WTC11 (cell line): ENCODE results near the gene TMTC3. TPM values are rescaled to one million over a fixed set of nuclear protein-coding genes. Genes with fewer than 3 reads are reported as not detected.
"Not testable (repeated sequence)": the region's sequence is repeated elsewhere in the genome, so short reads cannot be mapped to it uniquely, and the experiment has no call there.

Experiments used
- ATAC-seq: fragments of 200-7000 bp; cut with Tn5 transposase; 2 replicates; pipeline ENCODE4 v1.10.0; 2021; ENCODE audit warnings: mild to moderate bottlenecking, moderate library complexity
- CTCF ChIA-PET: fragments of 300-600 bp; sonication (Branson Sonifier 250); formaldehyde crosslinking; loops from one replicate; lab custom pipeline; 2021; ENCODE audit warnings: antibody characterized with exemption; lab: Charles Lee
- POLR2A ChIA-PET: fragments of 350-600 bp; sonication (Branson Sonifier 250); formaldehyde crosslinking; loops from one replicate; lab custom pipeline; 2021; ENCODE audit warnings: antibody characterized with exemption; lab: Charles Lee
- DNase-seq: peaks from one replicate; pipeline ENCODE4 v3.0.0; 2021; ENCODE audit warnings: low spot score
- H3K27ac Mint-ChIP-seq: 2 replicates; pipeline ENCODE4 v1.8.0; 2021; ENCODE audit warnings: mixed read lengths
- H3K27me3 Mint-ChIP-seq: 2 replicates; pipeline ENCODE4 v1.8.0; 2021; ENCODE audit warnings: low read depth, mild to moderate bottlenecking, moderate library complexity, mixed read lengths
- H3K36me3 Mint-ChIP-seq: 2 replicates; pipeline ENCODE4 v1.8.0; 2021; ENCODE audit warnings: mixed read lengths
- H3K4me1 Mint-ChIP-seq: 2 replicates; pipeline ENCODE4 v1.8.0; 2022; ENCODE audit warnings: mixed read lengths
- H3K4me3 Mint-ChIP-seq: 2 replicates; pipeline ENCODE4 v1.8.0; 2021; ENCODE audit warnings: mild to moderate bottlenecking, moderate library complexity, mixed read lengths
- H3K9me3 Mint-ChIP-seq: 2 replicates; pipeline ENCODE4 v1.8.0; 2021; ENCODE audit warnings: mixed read lengths
- CREM ChIP-seq: sonication (generic); formaldehyde crosslinking; IDR thresholded peaks from 2 replicates; pipeline ENCODE4 v1.8.1; 2022; ENCODE audit warnings: mild to moderate bottlenecking, missing genetic modification reagents, moderate library complexity
- GABPB1 ChIP-seq: sonication (generic); formaldehyde crosslinking; IDR thresholded peaks from 2 replicates; pipeline ENCODE4 v1.8.1; 2023; ENCODE audit warnings: mild to moderate bottlenecking, missing genetic modification reagents
- HMGA2 ChIP-seq: fragments of 250-450 bp; sonication (Bioruptor Pico); IDR thresholded peaks from 2 replicates; pipeline ENCODE4 v1.4.0; 2021; ENCODE audit warnings: mild to moderate bottlenecking, moderate library complexity
- NFYB ChIP-seq: sonication (generic); formaldehyde crosslinking; conservative IDR thresholded peaks from 2 replicates; pipeline ENCODE4 v1.8.0; 2022; ENCODE audit warnings: low read depth, missing genetic modification reagents
- NR1H2 ChIP-seq: sonication (generic); formaldehyde crosslinking; IDR thresholded peaks from 2 replicates; pipeline ENCODE4 v1.9.0; 2021; ENCODE audit warnings: mild to moderate bottlenecking, moderate library complexity, missing genetic modification reagents
- PRDM15 ChIP-seq: sonication (generic); formaldehyde crosslinking; IDR thresholded peaks from 2 replicates; pipeline ENCODE4 v1.8.0; 2022; ENCODE audit warnings: missing genetic modification reagents
- PRRX2 ChIP-seq: fragments of 250-450 bp; sonication (Bioruptor Pico); IDR thresholded peaks from 2 replicates; pipeline ENCODE4 v1.8.0; 2021; ENCODE audit warnings: mild to moderate bottlenecking
- SMAD3 ChIP-seq: sonication (generic); formaldehyde crosslinking; IDR thresholded peaks from 2 replicates; pipeline ENCODE4 v1.8.0; 2022; ENCODE audit warnings: missing genetic modification reagents, mild to moderate bottlenecking, borderline replicate concordance
- SMAD4 ChIP-seq: sonication (generic); formaldehyde crosslinking; IDR thresholded peaks from 2 replicates; pipeline ENCODE4 v1.8.0; 2022; ENCODE audit warnings: mild to moderate bottlenecking, missing genetic modification reagents
- ZNF121 ChIP-seq: sonication (generic); formaldehyde crosslinking; IDR thresholded peaks from 2 replicates; pipeline ENCODE4 v1.8.0; 2023; ENCODE audit warnings: missing genetic modification reagents
- ZNF232 ChIP-seq: sonication (generic); formaldehyde crosslinking; IDR thresholded peaks from 2 replicates; pipeline ENCODE4 v1.8.0; 2022; ENCODE audit warnings: mild to moderate bottlenecking, missing genetic modification reagents
- ZNF396 ChIP-seq: fragments of 250-450 bp; sonication (Bioruptor Pico); IDR thresholded peaks from 2 replicates; pipeline ENCODE4 v1.8.0; 2021; ENCODE audit warnings: mild to moderate bottlenecking, moderate library complexity, borderline replicate concordance
- ZNF416 ChIP-seq: fragments of 250-450 bp; sonication (Bioruptor Pico); IDR thresholded peaks from 2 replicates; pipeline ENCODE4 v1.9.0; 2021; ENCODE audit warnings: mild to moderate bottlenecking, inconsistent platforms
- ZNF423 ChIP-seq: fragments of 250-450 bp; sonication (Bioruptor Pico); IDR thresholded peaks from 2 replicates; pipeline ENCODE4 v2.1.2; 2022; ENCODE audit warnings: mild to moderate bottlenecking, moderate library complexity
- ZNF425 ChIP-seq: fragments of 250-450 bp; sonication (Bioruptor Pico); conservative IDR thresholded peaks from 2 replicates; pipeline ENCODE4 v1.9.0; 2021; ENCODE audit warnings: mild to moderate bottlenecking
- total RNA-seq: library from RNA; stranded (reverse); gene quantifications from 3 replicates; pipeline ENCODE4 v1.2.3, GENCODE V29; 2021
- TF ChIP-seq, protein P1 (sequence below): sonication (generic); formaldehyde crosslinking; conservative IDR thresholded peaks from 2 replicates; pipeline ENCODE4 v1.8.1; 2023; ENCODE audit warnings: mild to moderate bottlenecking, low read depth, missing genetic modification reagents, moderate library complexity
- TF ChIP-seq, protein P2 (sequence below): sonication (generic); formaldehyde crosslinking; IDR thresholded peaks from 2 replicates; pipeline ENCODE4 v1.8.0; 2023; ENCODE audit warnings: mild to moderate bottlenecking, missing genetic modification reagents

TMTC3 gene
- total RNA-seq, 1 experiment from 2014 or later: 38.8 TPM

DNA sequence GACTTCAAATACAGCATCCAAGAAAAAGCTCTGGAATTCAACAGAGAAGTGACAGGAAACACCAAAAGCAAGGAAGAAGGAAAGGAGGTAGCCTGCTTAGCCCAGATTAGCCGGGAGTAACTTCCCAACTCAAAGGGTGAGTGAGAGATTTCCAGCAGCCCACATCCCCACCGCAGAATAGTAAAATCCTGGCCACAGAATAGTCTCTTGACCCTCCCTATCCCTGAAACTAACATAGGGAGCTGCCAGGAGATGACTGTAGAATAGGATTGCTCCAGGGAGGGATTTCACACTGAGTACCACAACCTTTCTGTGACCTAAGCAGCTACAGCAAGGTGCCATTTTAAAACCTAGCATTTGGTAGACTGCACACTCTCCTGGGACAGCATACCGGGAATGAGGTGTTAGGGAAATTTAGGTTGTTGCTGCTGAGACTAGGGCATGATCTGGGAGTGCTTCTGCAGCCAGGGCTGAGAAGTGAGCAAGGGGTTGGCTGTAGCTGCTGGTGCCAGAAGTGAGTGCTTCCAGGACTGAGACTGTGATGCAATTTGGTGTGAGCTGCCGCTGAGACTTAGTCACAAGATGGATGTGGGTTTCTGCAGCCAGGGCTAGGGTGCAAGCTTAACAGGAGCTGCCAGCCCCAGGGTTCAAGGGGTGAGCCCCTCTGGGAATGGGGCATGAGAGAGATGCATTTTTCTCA is 66.0 kb downstream of the TMTC3 start (continued):
- TF ChIP-seq, protein P1, sequence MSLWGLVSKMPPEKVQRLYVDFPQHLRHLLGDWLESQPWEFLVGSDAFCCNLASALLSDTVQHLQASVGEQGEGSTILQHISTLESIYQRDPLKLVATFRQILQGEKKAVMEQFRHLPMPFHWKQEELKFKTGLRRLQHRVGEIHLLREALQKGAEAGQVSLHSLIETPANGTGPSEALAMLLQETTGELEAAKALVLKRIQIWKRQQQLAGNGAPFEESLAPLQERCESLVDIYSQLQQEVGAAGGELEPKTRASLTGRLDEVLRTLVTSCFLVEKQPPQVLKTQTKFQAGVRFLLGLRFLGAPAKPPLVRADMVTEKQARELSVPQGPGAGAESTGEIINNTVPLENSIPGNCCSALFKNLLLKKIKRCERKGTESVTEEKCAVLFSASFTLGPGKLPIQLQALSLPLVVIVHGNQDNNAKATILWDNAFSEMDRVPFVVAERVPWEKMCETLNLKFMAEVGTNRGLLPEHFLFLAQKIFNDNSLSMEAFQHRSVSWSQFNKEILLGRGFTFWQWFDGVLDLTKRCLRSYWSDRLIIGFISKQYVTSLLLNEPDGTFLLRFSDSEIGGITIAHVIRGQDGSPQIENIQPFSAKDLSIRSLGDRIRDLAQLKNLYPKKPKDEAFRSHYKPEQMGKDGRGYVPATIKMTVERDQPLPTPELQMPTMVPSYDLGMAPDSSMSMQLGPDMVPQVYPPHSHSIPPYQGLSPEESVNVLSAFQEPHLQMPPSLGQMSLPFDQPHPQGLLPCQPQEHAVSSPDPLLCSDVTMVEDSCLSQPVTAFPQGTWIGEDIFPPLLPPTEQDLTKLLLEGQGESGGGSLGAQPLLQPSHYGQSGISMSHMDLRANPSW (CRISPR knock-in tag): no peak
- TF ChIP-seq SMAD4 (CRISPR knock-in tag) (no peak), ZNF121 (CRISPR knock-in tag) (no peak), CREM (CRISPR knock-in tag) (no peak), SMAD3 (no peak), ZNF396 (CRISPR knock-in tag) (no peak), ZNF416 (CRISPR knock-in tag) (no peak), PRRX2 (CRISPR knock-in tag) (no peak), PRDM15 (CRISPR knock-in tag) (no peak), ZNF232 (CRISPR knock-in tag) (no peak)

GRCh38 chr12:88208661-88209060 is 66.6 kb downstream of the TMTC3 start:
- Mint-ChIP-seq H3K9me3 (peaks cover 78% of the 10 kb centered on the region), H3K27ac (no peak overlapping the region), H3K4me1 (no peaks in the 10 kb centered on the region), H3K27me3 (peaks cover 2% of the 10 kb centered on the region; the same call in 1 of the 2 replicates), H3K36me3 (peaks cover 39% of the 10 kb centered on the region), H3K4me3 (no peak overlapping the region)
- ChIA-PET CTCF (no interaction called here), POLR2A (no interaction called here)
- ATAC-seq (no peak), DNase-seq (no peak)
- TF ChIP-seq, protein P2, sequence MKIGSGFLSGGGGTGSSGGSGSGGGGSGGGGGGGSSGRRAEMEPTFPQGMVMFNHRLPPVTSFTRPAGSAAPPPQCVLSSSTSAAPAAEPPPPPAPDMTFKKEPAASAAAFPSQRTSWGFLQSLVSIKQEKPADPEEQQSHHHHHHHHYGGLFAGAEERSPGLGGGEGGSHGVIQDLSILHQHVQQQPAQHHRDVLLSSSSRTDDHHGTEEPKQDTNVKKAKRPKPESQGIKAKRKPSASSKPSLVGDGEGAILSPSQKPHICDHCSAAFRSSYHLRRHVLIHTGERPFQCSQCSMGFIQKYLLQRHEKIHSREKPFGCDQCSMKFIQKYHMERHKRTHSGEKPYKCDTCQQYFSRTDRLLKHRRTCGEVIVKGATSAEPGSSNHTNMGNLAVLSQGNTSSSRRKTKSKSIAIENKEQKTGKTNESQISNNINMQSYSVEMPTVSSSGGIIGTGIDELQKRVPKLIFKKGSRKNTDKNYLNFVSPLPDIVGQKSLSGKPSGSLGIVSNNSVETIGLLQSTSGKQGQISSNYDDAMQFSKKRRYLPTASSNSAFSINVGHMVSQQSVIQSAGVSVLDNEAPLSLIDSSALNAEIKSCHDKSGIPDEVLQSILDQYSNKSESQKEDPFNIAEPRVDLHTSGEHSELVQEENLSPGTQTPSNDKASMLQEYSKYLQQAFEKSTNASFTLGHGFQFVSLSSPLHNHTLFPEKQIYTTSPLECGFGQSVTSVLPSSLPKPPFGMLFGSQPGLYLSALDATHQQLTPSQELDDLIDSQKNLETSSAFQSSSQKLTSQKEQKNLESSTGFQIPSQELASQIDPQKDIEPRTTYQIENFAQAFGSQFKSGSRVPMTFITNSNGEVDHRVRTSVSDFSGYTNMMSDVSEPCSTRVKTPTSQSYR (CRISPR knock-in tag): no peak
- TF ChIP-seq HMGA2 (CRISPR knock-in tag) (no peak), GABPB1 (no peak), ZNF423 (CRISPR knock-in tag) (no peak), NFYB (no peak), ZNF425 (CRISPR knock-in tag) (no peak), NR1H2 (no peak)

- Mint-ChIP-seq H3K9me3 (peaks cover 72% of the 10 kb centered on the region), H3K36me3 (peaks cover 27% of the 10 kb centered on the region)
- ATAC-seq, DNase-seq, H3K4me3 Mint-ChIP-seq, CTCF ChIA-PET, H3K27me3 Mint-ChIP-seq, H3K27ac Mint-ChIP-seq, H3K4me1 Mint-ChIP-seq, POLR2A ChIA-PET: not testable (repeated sequence)
These were observed 68.2 kb downstream of the TMTC3 start for GRCh38 chr12:88210311-88210710.
